H9 (cell line): ENCODE results near the gene RPS19. TPM values are rescaled to one million over a fixed set of nuclear protein-coding genes. Genes with fewer than 3 reads are reported as not detected.

Experiments
- DNase-seq: peaks from one replicate; pipeline ENCODE4 v3.0.0-alpha.2; 2017
- H2AFZ ChIP-seq: one replicate; pipeline ENCODE4 v1.6.1; 2013; ENCODE audit warnings: mild to moderate bottlenecking, low read length, control low read depth, moderate library complexity
- H2AK5ac ChIP-seq: 2 replicates; pipeline ENCODE4 v1.6.1; 2013; ENCODE audit warnings: low read length, control low read depth, mixed read lengths; ENCODE audit not compliant: insufficient read length
- H2BK120ac ChIP-seq: one replicate; pipeline ENCODE4 v1.6.1; 2013; ENCODE audit warnings: low read depth, mild to moderate bottlenecking, low read length, control low read depth, inconsistent platforms; ENCODE audit not compliant: poor library complexity, severe bottlenecking
- H2BK12ac ChIP-seq: 2 replicates; pipeline ENCODE4 v1.6.1; 2013; ENCODE audit warnings: low read length, control low read depth, mixed read lengths, low read depth; ENCODE audit not compliant: insufficient read length
- H2BK15ac ChIP-seq: 2 replicates; pipeline ENCODE4 v1.6.1; 2013; ENCODE audit warnings: low read depth, low read length, control low read depth
- H2BK20ac ChIP-seq: one replicate; pipeline ENCODE4 v1.6.1; 2013; ENCODE audit warnings: low read depth, mild to moderate bottlenecking, low read length, control low read depth, inconsistent platforms; ENCODE audit not compliant: poor library complexity, severe bottlenecking
- H2BK5ac ChIP-seq: 2 replicates; pipeline ENCODE4 v1.6.1; 2013; ENCODE audit warnings: low read length, control low read depth, mixed read lengths; ENCODE audit not compliant: insufficient read length
- H3K14ac ChIP-seq: 2 replicates; pipeline ENCODE4 v1.6.1; 2013; ENCODE audit warnings: low read length, control low read depth; ENCODE audit not compliant: insufficient read depth
- H3K18ac ChIP-seq: 2 replicates; pipeline ENCODE4 v1.6.1; 2013; ENCODE audit warnings: low read depth, mild to moderate bottlenecking, mixed read lengths, low read length, control low read depth; ENCODE audit not compliant: insufficient read length
- H3K23ac ChIP-seq: 2 replicates; pipeline ENCODE4 v1.6.1; 2013; ENCODE audit warnings: low read length, control low read depth, mixed read lengths, low read depth; ENCODE audit not compliant: insufficient read length
- H3K23me2 ChIP-seq: 2 replicates; pipeline ENCODE4 v1.6.1; 2013; ENCODE audit warnings: low read depth, mild to moderate bottlenecking, mixed read lengths, low read length, control low read depth; ENCODE audit not compliant: insufficient read length, poor library complexity, severe bottlenecking
- H3K27ac ChIP-seq: 2 replicates; pipeline ENCODE4 v1.5.1; 2013; ENCODE audit warnings: low read length, control low read depth, mixed read lengths, low read depth; ENCODE audit not compliant: insufficient read length
- H3K27me3 ChIP-seq: 2 replicates; pipeline ENCODE4 v1.6.1; 2013; ENCODE audit warnings: low read length, control low read depth, inconsistent platforms; ENCODE audit not compliant: insufficient read depth
- H3K4ac ChIP-seq: 2 replicates; pipeline ENCODE4 v1.6.1; 2013; ENCODE audit warnings: low read depth, mild to moderate bottlenecking, control low read depth, inconsistent platforms, low read length, moderate library complexity
- H3K4me1 ChIP-seq: 2 replicates; pipeline ENCODE4 v1.6.1; 2013; ENCODE audit warnings: low read length, control low read depth, inconsistent platforms; ENCODE audit not compliant: insufficient read depth
- H3K4me2 ChIP-seq: 2 replicates; pipeline ENCODE4 v1.6.1; 2013; ENCODE audit warnings: low read length, control low read depth, mixed read lengths; ENCODE audit not compliant: insufficient read length, insufficient read depth
- H3K56ac ChIP-seq: 2 replicates; pipeline ENCODE4 v1.6.1; 2013; ENCODE audit warnings: low read depth, mild to moderate bottlenecking, mixed read lengths, low read length, control low read depth; ENCODE audit not compliant: insufficient read length
- H3K79me1 ChIP-seq: 2 replicates; pipeline ENCODE4 v1.6.1; 2013; ENCODE audit warnings: low read depth, mild to moderate bottlenecking, moderate library complexity, low read length, control low read depth, inconsistent platforms; ENCODE audit not compliant: insufficient read depth, poor library complexity, severe bottlenecking
- H3K79me2 ChIP-seq: 2 replicates; pipeline ENCODE4 v1.6.1; 2013; ENCODE audit warnings: low read length, control low read depth, inconsistent platforms; ENCODE audit not compliant: insufficient read depth
- H3K9ac ChIP-seq: 2 replicates; pipeline ENCODE4 v1.6.1; 2013; ENCODE audit warnings: low read length, control low read depth, mixed read lengths; ENCODE audit not compliant: insufficient read length; ENCODE audit errors: extremely low read depth
- H3K9me3 ChIP-seq: one replicate; pipeline ENCODE4 v1.6.1; 2013; ENCODE audit warnings: low read depth, low read length, inconsistent platforms; ENCODE audit not compliant: control insufficient read depth
- H3T11ph ChIP-seq: one replicate; pipeline ENCODE4 v1.6.1; 2013; ENCODE audit warnings: mild to moderate bottlenecking, low read length, control low read depth, inconsistent platforms
- H4K20me1 ChIP-seq: one replicate; pipeline ENCODE4 v1.6.1; 2013; ENCODE audit not compliant: control insufficient read depth, insufficient read length, insufficient read depth
- H4K5ac ChIP-seq: 2 replicates; pipeline ENCODE4 v1.6.1; 2013; ENCODE audit warnings: low read depth, mild to moderate bottlenecking, mixed read lengths, low read length, control low read depth; ENCODE audit not compliant: insufficient read length
- H4K8ac ChIP-seq: replicated peaks from 2 replicates; pipeline ENCODE4 v1.6.1; 2013; ENCODE audit warnings: low read length, control low read depth, mixed read lengths, low read depth; ENCODE audit not compliant: insufficient read length
- H4K91ac ChIP-seq: 2 replicates; pipeline ENCODE4 v1.6.1; 2013; ENCODE audit warnings: low read depth, mild to moderate bottlenecking, moderate library complexity, mixed read lengths, low read length, control low read depth; ENCODE audit not compliant: insufficient read length
- H3K27ac Mint-ChIP-seq, 3 experiments: 2 replicates in 2 of 3; 3 replicates in 1 of 3; pipeline ENCODE4 v1.8.0; 2020 to 2021; ENCODE audit warnings: mixed read lengths in 3 of 3, mild to moderate bottlenecking in 1 of 3, moderate library complexity in 1 of 3
- H3K27me3 Mint-ChIP-seq: 2 replicates; pipeline ENCODE4 v1.8.0; 2021; ENCODE audit warnings: low read depth, mild to moderate bottlenecking, moderate library complexity, mixed read lengths
- H3K36me3 Mint-ChIP-seq, 3 experiments: 2 replicates in 2 of 3; 3 replicates in 1 of 3; pipeline ENCODE4 v1.8.0; 2020 to 2021; ENCODE audit warnings: low read depth in 3 of 3, mixed read lengths in 3 of 3; ENCODE audit not compliant: insufficient read depth in 1 of 3
- H3K4me1 Mint-ChIP-seq, 2 experiments: 2 replicates each; pipeline ENCODE4 v1.8.0; 2020; ENCODE audit warnings: mixed read lengths in 2 of 2
- H3K4me3 Mint-ChIP-seq, 2 experiments: 2 replicates in 1 of 2; 3 replicates in 1 of 2; pipeline ENCODE4 v1.8.0; 2020 to 2021; ENCODE audit warnings: mild to moderate bottlenecking in 2 of 2, mixed read lengths in 2 of 2, moderate library complexity in 1 of 2
- H3K9me3 Mint-ChIP-seq, 2 experiments: 2 replicates in 1 of 2; 3 replicates in 1 of 2; pipeline ENCODE4 v1.8.0; 2020; ENCODE audit warnings: mild to moderate bottlenecking in 2 of 2, mixed read lengths in 2 of 2, moderate library complexity in 1 of 2
- WGBS: extraction: QIAGEN DNeasy Blood & Tissue Kit; methylation state at CpG from one replicate; pipeline ENCODE4 v1.1.7; 2013; ENCODE audit warnings: missing lambda C conversion rate, low lambda C conversion rate, mixed read lengths; ENCODE audit not compliant: insufficient read length; ENCODE audit errors: extremely low coverage; 5-methylcytosine and 5-hydroxymethylcytosine counted together
- total RNA-seq: library from RNA; stranded (reverse); gene quantifications from 2 replicates; pipeline ENCODE4 v1.2.1, GENCODE V29; 2021
- TF ChIP-seq, protein P1 (sequence below): fragments of 200-600 bp; sonication (generic); conservative IDR thresholded peaks from 3 replicates; pipeline ENCODE4 v1.8.0; 2021; ENCODE audit warnings: antibody characterized with exemption, mild to moderate bottlenecking

The RPS19 gene
- total RNA-seq, 1 experiment from 2014 or later: 3,024 TPM

DNA sequence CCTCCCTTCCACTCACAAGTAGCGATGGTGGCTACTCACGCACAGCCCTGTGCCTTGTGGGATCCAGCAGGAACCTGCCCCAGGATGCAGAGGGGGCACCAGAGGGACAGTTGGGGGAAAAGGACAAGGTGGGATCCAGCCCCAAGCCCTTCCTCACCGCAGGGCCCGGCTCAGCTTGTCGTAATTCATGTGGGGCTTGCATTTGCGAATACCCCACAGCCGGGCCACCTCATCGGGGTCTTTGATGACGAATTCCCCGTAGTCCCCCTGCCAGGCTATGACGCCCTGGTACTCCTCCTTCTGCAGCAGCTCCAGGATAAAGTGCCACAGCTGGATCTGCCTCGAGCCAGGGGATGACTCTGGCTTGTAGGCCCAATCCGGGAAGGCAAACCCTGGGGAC is 49.7 kb downstream of the RPS19 start:
- no peak overlapping the region for H2BK15ac ChIP-seq
- H3K9ac ChIP-seq: no peak overlapping the region
- Mint-ChIP-seq H3K4me1 (peaks cover 6 to 24% of the 10 kb centered on the region in 2 experiments; a peak in 3 of 4 replicates), H3K36me3 (peaks cover 2 to 18% (median 13%) of the 10 kb centered on the region in 3 experiments; a peak in 6 of 7 replicates), H3K27ac (no peak overlapping the region), H3K4me3 (no peak overlapping the region), H3K27me3 (peaks cover 3% of the 10 kb centered on the region), H3K9me3 (peaks cover 0 to 2% of the 10 kb centered on the region in 2 experiments; a peak in 1 of 5 replicates)
- H3K27ac ChIP-seq: no peak overlapping the region
- peaks cover 5% of the 10 kb centered on the region for H3K23me2 ChIP-seq
- H3K18ac ChIP-seq: no peak overlapping the region
- H3K9me3 ChIP-seq: no peaks in the 10 kb centered on the region
- H4K91ac ChIP-seq: no peak overlapping the region
- no peak overlapping the region for H3T11ph ChIP-seq
- TF ChIP-seq, protein P1, sequence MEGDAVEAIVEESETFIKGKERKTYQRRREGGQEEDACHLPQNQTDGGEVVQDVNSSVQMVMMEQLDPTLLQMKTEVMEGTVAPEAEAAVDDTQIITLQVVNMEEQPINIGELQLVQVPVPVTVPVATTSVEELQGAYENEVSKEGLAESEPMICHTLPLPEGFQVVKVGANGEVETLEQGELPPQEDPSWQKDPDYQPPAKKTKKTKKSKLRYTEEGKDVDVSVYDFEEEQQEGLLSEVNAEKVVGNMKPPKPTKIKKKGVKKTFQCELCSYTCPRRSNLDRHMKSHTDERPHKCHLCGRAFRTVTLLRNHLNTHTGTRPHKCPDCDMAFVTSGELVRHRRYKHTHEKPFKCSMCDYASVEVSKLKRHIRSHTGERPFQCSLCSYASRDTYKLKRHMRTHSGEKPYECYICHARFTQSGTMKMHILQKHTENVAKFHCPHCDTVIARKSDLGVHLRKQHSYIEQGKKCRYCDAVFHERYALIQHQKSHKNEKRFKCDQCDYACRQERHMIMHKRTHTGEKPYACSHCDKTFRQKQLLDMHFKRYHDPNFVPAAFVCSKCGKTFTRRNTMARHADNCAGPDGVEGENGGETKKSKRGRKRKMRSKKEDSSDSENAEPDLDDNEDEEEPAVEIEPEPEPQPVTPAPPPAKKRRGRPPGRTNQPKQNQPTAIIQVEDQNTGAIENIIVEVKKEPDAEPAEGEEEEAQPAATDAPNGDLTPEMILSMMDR: no peak
- no peak overlapping the region for H2BK5ac ChIP-seq
- DNase-seq: no peak
- H3K79me2 ChIP-seq: no peaks in the 10 kb centered on the region
- H3K4me1 ChIP-seq: no peaks in the 10 kb centered on the region
- no peak overlapping the region for H4K8ac ChIP-seq
- H2AFZ ChIP-seq: no peak overlapping the region
- no peak overlapping the region for H4K5ac ChIP-seq
- no peak overlapping the region for H2BK12ac ChIP-seq
- no CpG with 5 or more reads among the region's 13 CpGs for WGBS
- no peak overlapping the region for H3K56ac ChIP-seq
- H3K14ac ChIP-seq: no peak overlapping the region
- no peak overlapping the region for H2BK120ac ChIP-seq
- H3K4me2 ChIP-seq: no peak overlapping the region
- no peak overlapping the region for H2BK20ac ChIP-seq
- no peak overlapping the region for H2AK5ac ChIP-seq
- no peaks in the 10 kb centered on the region for H4K20me1 ChIP-seq
- H3K4ac ChIP-seq: no peak overlapping the region
- no peak overlapping the region for H3K23ac ChIP-seq
- H3K27me3 ChIP-seq: peaks cover 43% of the 10 kb centered on the region
- no peaks in the 10 kb centered on the region for H3K79me1 ChIP-seq
